Karpas-422 (cell line): ENCODE data around the gene PROZ. TPM values are rescaled to one million over a fixed set of nuclear protein-coding genes. Genes with fewer than 3 reads are reported as not detected.

ENCODE experiments used
- DNase-seq: peaks from one replicate; pipeline ENCODE4 v3.0.0-alpha.2; 2015
- H2AFZ ChIP-seq: fragments of 200-600 bp; sonication (generic); 2 replicates; pipeline ENCODE4 v1.6.1; 2014; ENCODE audit warnings: antibody characterized with exemption, low read length, mixed read lengths
- H3K27ac ChIP-seq: fragments of 200-600 bp; sonication (generic); 2 replicates; pipeline ENCODE4 v1.5.1; 2014; ENCODE audit warnings: mild to moderate bottlenecking, low read length, moderate library complexity
- H3K27me3 ChIP-seq: fragments of 200-600 bp; sonication (generic); 2 replicates; pipeline ENCODE4 v1.6.1; 2014; ENCODE audit warnings: low read length, mixed read lengths
- H3K36me3 ChIP-seq: fragments of 200-600 bp; sonication (generic); 2 replicates; pipeline ENCODE4 v1.6.1; 2014; ENCODE audit warnings: low read length, mixed read lengths; ENCODE audit not compliant: insufficient read depth
- H3K4me1 ChIP-seq: fragments of 200-600 bp; sonication (generic); 2 replicates; pipeline ENCODE4 v1.6.1; 2014; ENCODE audit warnings: mild to moderate bottlenecking, low read length, mixed read lengths
- H3K4me2 ChIP-seq: fragments of 200-600 bp; sonication (generic); 2 replicates; pipeline ENCODE4 v1.6.1; 2014; ENCODE audit warnings: low read length, low read depth, mild to moderate bottlenecking; ENCODE audit not compliant: poor library complexity, severe bottlenecking
- H3K4me3 ChIP-seq: fragments of 200-600 bp; sonication (generic); 2 replicates; pipeline ENCODE4 v1.5.1; 2014; ENCODE audit warnings: mild to moderate bottlenecking, antibody characterized with exemption, low read length, mixed read lengths
- H3K79me2 ChIP-seq: fragments of 200-600 bp; sonication (generic); 2 replicates; pipeline ENCODE4 v1.6.1; 2014; ENCODE audit warnings: mild to moderate bottlenecking, low read length, mixed read lengths
- H3K9ac ChIP-seq: fragments of 200-600 bp; sonication (generic); 2 replicates; pipeline ENCODE4 v1.6.0; 2014; ENCODE audit warnings: low read length
- H3K9me2 ChIP-seq: fragments of 200-600 bp; sonication (generic), shearing (Covaris generic); replicated peaks from 2 replicates; pipeline ENCODE4 v1.6.0; 2014; ENCODE audit warnings: mild to moderate bottlenecking, low read length, moderate library complexity; ENCODE audit not compliant: insufficient read depth
- H3K9me3 ChIP-seq: fragments of 300-700, 200-600 bp; sonication (generic); 2 replicates; pipeline ENCODE4 v1.6.1; 2014; ENCODE audit warnings: low read length, mixed read lengths
- H4K20me1 ChIP-seq: fragments of 200-600 bp; sonication (generic); 2 replicates; pipeline ENCODE4 v1.6.1; 2014; ENCODE audit warnings: mild to moderate bottlenecking, antibody characterized with exemption, low read length, low read depth; ENCODE audit not compliant: insufficient read depth
- total RNA-seq: library from RNA; depleted of rRNA; stranded (reverse); fragments of >200 nt; shearing (Covaris generic); gene quantifications from 2 replicates; pipeline ENCODE4 v1.2.3, GENCODE V29; 2014; ENCODE audit warnings: low replicate concordance

The PROZ gene
- total RNA-seq, 1 experiment from 2014 or later: not detected

DNA sequence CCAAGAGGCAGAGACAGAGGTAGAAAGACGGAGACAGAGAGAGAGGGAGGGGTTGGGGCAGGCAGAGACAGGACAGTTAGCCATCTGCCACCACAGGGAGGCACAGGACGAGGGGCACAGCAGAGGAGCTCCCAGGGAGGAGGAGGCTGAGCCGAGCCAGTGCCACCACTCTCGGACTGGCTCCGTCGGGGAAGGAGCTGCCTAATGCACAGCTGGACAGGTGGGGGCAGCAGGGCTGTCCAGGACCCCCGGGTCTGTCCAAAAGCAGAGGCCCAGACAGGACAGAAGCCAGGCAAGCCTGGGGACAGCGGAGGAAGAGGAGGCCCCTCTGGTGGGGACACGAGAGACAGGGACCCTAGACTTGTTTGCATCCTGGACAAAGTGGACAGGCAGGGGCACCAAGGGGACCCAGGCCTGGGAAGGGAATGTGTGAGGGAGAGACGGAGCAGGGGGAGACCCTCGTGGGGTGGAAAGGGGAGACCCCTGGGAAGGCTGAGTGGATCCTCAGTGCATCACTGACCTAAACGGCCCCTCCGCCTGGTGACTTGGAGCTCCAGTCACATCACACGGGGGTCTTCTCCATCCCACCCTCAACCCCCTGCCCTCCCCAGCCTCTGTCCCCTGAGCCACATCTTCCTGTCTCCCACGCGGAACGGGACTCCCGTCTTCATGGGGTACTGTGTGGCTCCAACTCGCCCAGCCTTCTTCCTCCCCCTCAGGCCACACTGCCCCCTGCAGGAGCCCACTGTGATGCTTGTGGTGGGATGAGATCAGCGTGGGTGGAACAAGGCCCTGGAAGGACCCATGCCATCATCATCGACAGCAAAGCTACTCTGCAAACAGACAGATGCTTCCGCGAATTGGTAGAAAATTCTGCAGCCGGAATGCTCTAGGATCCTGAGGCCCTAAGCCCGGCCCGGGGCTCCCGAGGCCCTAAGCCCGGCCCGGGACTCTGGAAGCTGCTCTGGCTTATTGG lies 34.9 kb upstream of the PROZ start:
- Histone ChIP-seq H3K36me3 (no peaks in the 10 kb centered on the region), H3K9me3 (no peaks in the 10 kb centered on the region), H3K9ac (no peak overlapping the region), H3K9me2 (no peaks in the 10 kb centered on the region), H3K27ac (no peak overlapping the region), H3K79me2 (no peaks in the 10 kb centered on the region), H3K4me1 (no peaks in the 10 kb centered on the region), H3K27me3 (no peaks in the 10 kb centered on the region), H2AFZ (no peak overlapping the region), H4K20me1 (no peaks in the 10 kb centered on the region; the same call in 1 of the 2 replicates), H3K4me3 (no peak overlapping the region), H3K4me2 (no peak overlapping the region)
- peak; percentile 61 for DNase-seq

DNA sequence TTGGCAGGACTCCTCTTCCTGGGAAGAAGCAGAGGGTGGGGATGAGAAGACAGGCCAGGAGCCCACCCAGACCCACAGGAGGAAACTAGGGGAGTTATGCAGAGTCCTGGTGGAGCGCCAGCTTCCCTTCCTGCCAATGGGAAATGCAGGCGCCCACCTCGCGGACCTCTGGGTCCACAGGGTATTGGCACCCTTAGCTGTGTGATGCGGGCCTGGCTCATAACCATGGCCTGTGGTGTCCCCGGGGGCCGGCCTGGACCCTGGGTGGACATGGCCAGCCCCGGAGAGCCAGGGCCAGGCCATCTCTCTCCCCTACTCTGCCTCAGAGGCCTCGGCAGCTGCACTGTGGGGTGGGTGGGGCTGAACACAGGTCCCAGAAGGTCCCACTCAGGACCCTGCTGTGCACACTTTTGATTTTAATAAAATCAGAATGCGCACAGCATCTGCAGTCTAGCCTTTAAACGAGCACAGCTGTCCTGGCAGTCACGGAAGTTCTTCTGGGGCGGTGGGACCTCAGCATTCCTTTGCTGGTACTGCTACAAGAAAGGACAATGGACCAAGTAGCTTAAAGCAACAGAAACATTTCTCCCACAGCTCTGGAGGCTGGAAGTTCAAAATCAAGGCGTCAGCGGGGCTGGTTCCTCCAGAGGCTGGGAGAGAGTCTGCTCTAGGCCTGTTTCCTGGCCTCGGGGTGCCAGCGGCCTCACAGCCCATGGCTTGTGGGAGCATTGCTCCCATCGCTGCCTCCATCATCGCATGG lies 34.1 kb upstream of the PROZ start:
- H3K27me3 ChIP-seq: no peaks in the 10 kb centered on the region
- H2AFZ ChIP-seq: no peak overlapping the region
- H3K9me3 ChIP-seq: no peaks in the 10 kb centered on the region
- H3K36me3 ChIP-seq: no peaks in the 10 kb centered on the region
- H3K4me1 ChIP-seq: no peaks in the 10 kb centered on the region
- H3K4me3 ChIP-seq: no peak overlapping the region
- no peaks in the 10 kb centered on the region for H3K9me2 ChIP-seq
- H3K4me2 ChIP-seq: no peak overlapping the region
- no peaks in the 10 kb centered on the region for H3K79me2 ChIP-seq
- H3K9ac ChIP-seq: no peak overlapping the region
- no peaks in the 10 kb centered on the region; the same call in 1 of the 2 replicates for H4K20me1 ChIP-seq
- H3K27ac ChIP-seq: no peak overlapping the region
- no peak for DNase-seq

DNA sequence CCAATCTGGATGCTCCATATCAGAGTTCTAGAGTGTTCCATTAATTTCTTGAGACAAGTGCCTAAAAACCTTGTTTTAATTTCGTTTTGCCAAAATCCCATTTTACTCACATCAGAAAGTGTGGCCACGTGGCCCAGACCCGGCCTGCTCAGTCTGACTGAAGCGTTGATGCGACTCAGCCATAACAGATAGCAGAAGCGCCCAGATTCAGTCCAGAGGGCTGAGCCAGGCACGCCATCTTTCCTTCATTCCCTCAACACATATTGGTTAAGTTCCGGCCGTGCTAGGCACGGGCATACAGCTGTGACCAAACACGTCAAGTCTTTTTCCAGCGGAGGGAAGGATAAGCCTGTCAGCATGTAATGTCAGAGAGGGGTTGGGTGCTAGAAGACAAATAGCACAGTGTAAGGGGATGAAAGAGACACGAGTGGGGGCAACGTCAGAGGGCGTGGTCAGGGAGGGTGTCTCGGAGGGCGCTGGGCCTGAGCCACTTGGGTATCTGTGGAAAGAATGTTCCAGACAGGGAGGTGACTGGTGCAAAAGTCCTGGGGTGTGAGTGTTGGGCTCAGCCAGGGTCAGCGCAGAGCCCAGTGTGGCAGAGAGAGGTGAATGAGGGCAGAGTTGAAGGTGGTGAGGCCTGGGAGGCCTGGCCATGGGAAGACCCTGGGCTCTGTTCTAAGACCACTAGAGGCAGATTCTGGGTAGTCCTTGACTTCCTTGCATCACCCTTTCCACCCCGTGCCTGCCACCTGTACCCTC lies 32.8 kb upstream of the PROZ start:
- H2AFZ ChIP-seq: no peak overlapping the region
- no peak for DNase-seq
- no peak overlapping the region for H3K4me3 ChIP-seq
- no peaks in the 10 kb centered on the region for H3K9me3 ChIP-seq
- no peaks in the 10 kb centered on the region for H4K20me1 ChIP-seq
- no peaks in the 10 kb centered on the region for H3K27me3 ChIP-seq
- H3K4me1 ChIP-seq: no peaks in the 10 kb centered on the region
- no peaks in the 10 kb centered on the region for H3K9me2 ChIP-seq
- no peak overlapping the region for H3K27ac ChIP-seq
- no peak overlapping the region for H3K4me2 ChIP-seq
- no peaks in the 10 kb centered on the region for H3K79me2 ChIP-seq
- H3K36me3 ChIP-seq: no peaks in the 10 kb centered on the region
- H3K9ac ChIP-seq: no peak overlapping the region

DNA sequence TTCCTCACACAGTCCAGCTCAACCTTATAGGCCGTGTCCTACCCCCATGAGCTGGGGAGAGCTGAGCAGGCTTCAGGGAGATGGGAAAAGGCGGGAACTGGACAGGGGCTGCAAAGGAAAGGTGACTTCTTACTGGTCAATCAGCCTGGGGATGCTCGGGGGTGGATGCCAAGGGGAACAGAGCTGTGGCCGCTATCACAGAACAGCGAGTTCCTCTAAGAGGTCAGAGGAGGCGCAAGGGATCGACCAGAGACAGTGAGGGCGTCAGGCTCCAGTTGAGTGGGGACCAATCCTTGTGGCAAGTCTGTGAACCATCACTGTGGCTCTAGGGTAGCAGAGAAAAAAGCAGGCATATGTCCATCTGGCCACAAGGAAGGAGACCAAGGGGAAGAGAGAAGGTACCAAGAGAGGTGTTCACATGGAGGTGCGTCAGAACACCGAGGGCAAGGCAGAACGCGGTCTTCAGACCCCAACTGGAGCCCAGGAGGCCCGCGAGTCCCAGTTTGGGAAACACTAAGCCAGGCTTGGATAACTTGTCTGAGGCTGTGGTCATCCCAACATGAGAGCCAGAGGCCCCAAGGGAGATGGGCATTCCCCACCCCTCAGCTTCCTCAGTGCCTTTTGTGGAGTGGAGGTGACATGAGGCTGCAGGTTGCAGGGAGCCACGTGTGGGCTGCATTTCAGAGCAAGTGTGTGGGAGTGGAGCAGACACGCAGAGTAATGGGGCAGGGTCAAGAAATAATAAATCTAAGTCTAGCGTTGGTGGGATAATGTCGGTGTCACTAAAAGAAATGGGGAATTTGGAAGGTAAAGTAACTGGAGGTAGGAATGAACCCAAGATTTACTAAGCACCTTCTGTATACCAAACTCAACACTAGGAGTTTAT lies 31.9 kb upstream of the PROZ start:
- Histone ChIP-seq H3K4me1 (no peaks in the 10 kb centered on the region), H3K9me2 (no peaks in the 10 kb centered on the region), H3K9me3 (no peaks in the 10 kb centered on the region), H3K27me3 (no peaks in the 10 kb centered on the region), H3K36me3 (no peaks in the 10 kb centered on the region), H3K79me2 (no peaks in the 10 kb centered on the region), H2AFZ (no peak overlapping the region), H3K9ac (no peak overlapping the region), H3K4me2 (no peak overlapping the region), H3K4me3 (no peak overlapping the region), H3K27ac (no peak overlapping the region), H4K20me1 (no peaks in the 10 kb centered on the region)
- DNase-seq: no peak

DNA sequence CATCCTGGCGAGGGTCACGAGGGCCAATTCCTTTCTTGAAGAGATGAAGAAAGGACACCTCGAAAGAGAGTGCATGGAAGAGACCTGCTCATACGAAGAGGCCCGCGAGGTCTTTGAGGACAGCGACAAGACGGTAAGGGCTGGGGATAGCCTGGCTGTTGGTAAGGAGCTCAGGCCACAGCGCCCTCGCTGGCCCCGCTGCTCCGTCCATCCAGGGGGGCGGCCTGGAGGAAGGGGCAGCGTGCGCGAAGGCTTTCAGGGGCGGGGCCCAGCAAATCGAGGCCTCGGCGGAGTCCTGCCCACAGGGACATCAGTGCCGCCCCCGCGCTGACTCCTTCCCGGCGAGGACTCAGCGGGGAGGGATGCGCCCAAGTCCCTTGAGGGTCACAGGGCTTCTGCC lies 29.0 kb upstream of the PROZ start:
- 0 out of 2 replicates have a peak, but pooled peaks cover 3% of the 10 kb centered on the region for H3K27me3 ChIP-seq
- H3K4me1 ChIP-seq: no peaks in the 10 kb centered on the region
- H3K4me3 ChIP-seq: no peak overlapping the region
- no peaks in the 10 kb centered on the region for H3K36me3 ChIP-seq
- H3K9ac ChIP-seq: no peak overlapping the region
- no peaks in the 10 kb centered on the region for H4K20me1 ChIP-seq
- no peak overlapping the region for H3K4me2 ChIP-seq
- H3K79me2 ChIP-seq: no peaks in the 10 kb centered on the region
- H3K9me2 ChIP-seq: no peaks in the 10 kb centered on the region
- no peak overlapping the region for H2AFZ ChIP-seq
- no peak for DNase-seq
- H3K9me3 ChIP-seq: no peaks in the 10 kb centered on the region
- H3K27ac ChIP-seq: no peak overlapping the region

DNA sequence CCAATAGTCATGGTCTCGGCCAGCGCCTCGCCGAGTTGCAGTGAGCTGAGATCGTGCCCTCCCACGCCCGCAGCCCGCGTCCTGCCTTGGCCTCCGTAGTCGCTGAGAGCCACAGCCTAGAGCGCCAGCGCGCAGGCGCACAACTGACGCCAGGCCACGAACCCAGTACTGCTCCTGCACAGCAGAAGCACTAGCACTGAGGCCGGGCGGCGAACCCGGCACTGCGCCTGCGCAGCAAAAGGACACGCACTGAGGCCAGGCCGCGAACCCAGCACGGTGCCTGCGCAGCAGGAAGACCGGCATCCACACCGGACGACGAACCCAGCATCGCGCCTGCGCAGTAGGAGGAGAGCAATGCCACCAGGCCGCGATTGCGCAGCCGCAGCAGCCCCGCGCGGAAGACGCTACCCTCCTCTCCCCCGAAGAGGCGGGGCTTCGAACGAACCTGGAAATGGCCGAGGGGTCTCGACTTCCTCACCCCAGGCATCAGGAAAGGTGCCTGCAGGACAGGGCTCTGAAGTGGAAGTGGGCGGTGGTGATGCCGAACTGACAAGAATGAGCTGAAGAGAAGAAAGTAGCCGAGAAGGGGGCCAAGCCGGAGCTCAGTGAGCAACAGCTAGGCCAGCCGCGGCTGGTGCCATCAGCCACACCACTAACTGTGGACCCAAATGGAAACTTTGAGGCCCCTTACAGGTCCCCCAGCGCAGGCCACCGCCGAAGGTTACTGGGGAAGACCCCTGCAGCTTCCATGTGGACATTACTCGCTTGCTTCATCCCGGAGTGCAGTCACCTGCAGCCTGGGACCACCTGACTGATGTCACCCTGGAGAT lies 28.3 kb upstream of the PROZ start:
- no peaks in the 10 kb centered on the region for H3K36me3 ChIP-seq
- H3K27ac ChIP-seq: no peak overlapping the region
- H3K4me3 ChIP-seq: no peak overlapping the region
- H2AFZ ChIP-seq: no peak overlapping the region
- DNase-seq: no peak
- no peak overlapping the region for H3K4me2 ChIP-seq
- no peaks in the 10 kb centered on the region for H4K20me1 ChIP-seq
- no peaks in the 10 kb centered on the region for H3K4me1 ChIP-seq
- no peaks in the 10 kb centered on the region for H3K9me3 ChIP-seq
- no peak overlapping the region for H3K9ac ChIP-seq
- H3K27me3 ChIP-seq: 0 out of 2 replicates have a peak, but pooled peaks cover 3% of the 10 kb centered on the region
- H3K9me2 ChIP-seq: no peaks in the 10 kb centered on the region
- H3K79me2 ChIP-seq: no peaks in the 10 kb centered on the region

DNA sequence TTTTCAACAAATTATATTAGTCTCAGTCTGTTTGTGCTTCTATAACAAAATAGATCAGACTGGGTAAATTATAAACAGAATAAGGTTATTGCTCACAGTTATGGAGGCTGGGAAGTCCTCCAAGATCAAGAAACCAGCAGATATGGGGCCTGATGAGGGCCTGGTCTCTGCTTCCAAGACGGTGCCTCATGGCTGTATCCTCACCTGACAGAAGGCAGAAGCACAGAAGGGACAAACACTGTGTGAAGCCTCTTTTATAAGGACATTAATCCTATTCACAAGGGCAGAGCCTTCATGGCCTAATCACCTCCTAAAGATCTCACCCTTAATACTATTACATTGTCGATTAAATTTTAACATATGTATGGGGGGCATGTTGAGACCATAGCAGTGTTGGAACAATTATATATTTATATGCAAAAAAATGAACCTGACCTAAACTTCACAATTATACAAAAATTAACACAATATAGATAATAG lies 23.1 kb upstream of the PROZ start:
- no peak for DNase-seq
- Histone ChIP-seq H3K4me1 (no peaks in the 10 kb centered on the region), H3K9ac (no peak overlapping the region)

More for the DNA sequence above, 23.1 kb upstream of the PROZ start:
- Histone ChIP-seq H2AFZ (no peak overlapping the region), H3K4me3 (no peak overlapping the region), H3K4me2 (no peak overlapping the region), H4K20me1 (no peaks in the 10 kb centered on the region), H3K9me2 (no peaks in the 10 kb centered on the region), H3K79me2 (no peaks in the 10 kb centered on the region), H3K36me3 (no peaks in the 10 kb centered on the region), H3K9me3 (no peaks in the 10 kb centered on the region), H3K27me3 (0 out of 2 replicates have a peak, but pooled peaks cover 3% of the 10 kb centered on the region), H3K27ac (no peak overlapping the region)
